PFSK-1 (cell line): ENCODE measurements around the gene RNF207.

ENCODE experiments used
- FOXP2 ChIP-seq: optimal IDR thresholded peaks from 2 replicates; pipeline ENCODE3; 2011; ENCODE audit warnings: borderline replicate concordance, control low read depth, inconsistent platforms; ENCODE audit not compliant: insufficient read depth; ENCODE audit errors: extremely low read length, extremely low read depth
- POLR2AphosphoS5 ChIP-seq: IDR thresholded peaks from 2 replicates; pipeline ENCODE4 v1.6.1; 2012; ENCODE audit warnings: low read depth, mild to moderate bottlenecking, control low read depth, low read length, moderate library complexity
- REST ChIP-seq, 2 experiments: IDR thresholded peaks; 2 replicates each; pipeline versions ENCODE4 v1.6.1 to v1.8.0; 2011 to 2012; ENCODE audit warnings: low read depth in 2 of 2, low read length in 2 of 2, control low read depth in 1 of 2, inconsistent platforms in 1 of 2, mild to moderate bottlenecking in 1 of 2, moderate library complexity in 1 of 2; ENCODE audit not compliant: insufficient read depth in 1 of 2
- SIN3A ChIP-seq: IDR thresholded peaks from 2 replicates; pipeline ENCODE4 v1.6.1; 2012; ENCODE audit warnings: mild to moderate bottlenecking, low read length, moderate library complexity, borderline replicate concordance; ENCODE audit not compliant: insufficient read depth
- TAF1 ChIP-seq: IDR thresholded peaks from 2 replicates; pipeline ENCODE4 v1.6.1; 2012; ENCODE audit warnings: low read length, control low read depth, borderline replicate concordance; ENCODE audit not compliant: insufficient read depth

RNF207 gene

DNA sequence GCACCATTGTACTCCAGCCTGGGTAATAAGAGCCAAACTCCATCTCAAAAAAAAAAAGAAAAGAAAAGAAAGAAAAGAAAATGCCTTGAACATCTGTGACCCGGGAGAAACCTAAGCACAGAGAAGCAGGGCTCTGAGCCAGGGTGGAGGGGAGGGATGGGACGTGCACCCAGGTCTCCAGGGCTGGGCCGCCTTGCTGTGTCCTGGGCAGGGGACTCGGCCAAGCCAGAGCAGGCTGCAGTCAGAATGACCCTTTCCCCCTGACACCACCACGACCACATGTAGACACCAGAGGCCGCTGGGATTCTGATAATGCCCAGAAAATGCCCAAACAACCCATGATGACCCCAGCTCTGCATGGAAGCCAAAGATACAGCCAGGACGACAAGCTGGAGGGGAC is 43.6 kb upstream of the RNF207 start:
- no peak for TF ChIP-seq POLR2AphosphoS5
- TF ChIP-seq TAF1: no peak
- TF ChIP-seq FOXP2: no peak
- TF ChIP-seq REST (IDR thresholded peaks at IDR 0.05; ENCODE audit: insufficient read depth in 1 of 2, low read depth in 2 of 2, low read length in 2 of 2): no peak
- no peak for TF ChIP-seq SIN3A

DNA sequence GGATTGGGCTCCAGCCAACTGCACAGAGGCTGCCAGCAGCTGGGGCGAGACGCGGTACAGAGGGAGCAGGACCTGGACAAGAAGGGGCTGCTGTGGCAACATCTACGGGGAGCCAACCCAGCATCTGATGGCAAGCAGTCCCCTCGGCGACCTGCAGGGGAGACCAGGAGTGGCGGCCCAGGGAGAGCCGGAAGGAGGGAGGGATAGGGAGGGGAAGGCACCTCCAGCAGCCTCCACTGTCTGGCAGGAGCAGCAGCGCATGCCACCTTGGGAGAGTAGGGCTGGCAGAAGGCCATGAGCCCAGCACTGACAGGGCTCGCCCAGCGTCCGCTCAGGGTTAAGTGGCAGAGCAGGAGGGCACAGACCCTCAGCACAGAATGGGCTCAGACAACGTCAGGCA is 43.1 kb upstream of the RNF207 start:
- no peak for TF ChIP-seq POLR2AphosphoS5
- no peak for TF ChIP-seq REST (IDR thresholded peaks at IDR 0.05; ENCODE audit: insufficient read depth in 1 of 2, low read depth in 2 of 2, low read length in 2 of 2)
- no peak for TF ChIP-seq TAF1
- TF ChIP-seq SIN3A: no peak
- TF ChIP-seq FOXP2: no peak

GRCh38 chr1:6163191-6163972 is 42.5 kb upstream of the RNF207 start:
- TF ChIP-seq REST (IDR thresholded peaks at IDR 0.05; ENCODE audit: insufficient read depth in 1 of 2, low read depth in 2 of 2, low read length in 2 of 2): no peak
- no peak for TF ChIP-seq FOXP2
- no peak for TF ChIP-seq POLR2AphosphoS5
- no peak for TF ChIP-seq TAF1

DNA sequence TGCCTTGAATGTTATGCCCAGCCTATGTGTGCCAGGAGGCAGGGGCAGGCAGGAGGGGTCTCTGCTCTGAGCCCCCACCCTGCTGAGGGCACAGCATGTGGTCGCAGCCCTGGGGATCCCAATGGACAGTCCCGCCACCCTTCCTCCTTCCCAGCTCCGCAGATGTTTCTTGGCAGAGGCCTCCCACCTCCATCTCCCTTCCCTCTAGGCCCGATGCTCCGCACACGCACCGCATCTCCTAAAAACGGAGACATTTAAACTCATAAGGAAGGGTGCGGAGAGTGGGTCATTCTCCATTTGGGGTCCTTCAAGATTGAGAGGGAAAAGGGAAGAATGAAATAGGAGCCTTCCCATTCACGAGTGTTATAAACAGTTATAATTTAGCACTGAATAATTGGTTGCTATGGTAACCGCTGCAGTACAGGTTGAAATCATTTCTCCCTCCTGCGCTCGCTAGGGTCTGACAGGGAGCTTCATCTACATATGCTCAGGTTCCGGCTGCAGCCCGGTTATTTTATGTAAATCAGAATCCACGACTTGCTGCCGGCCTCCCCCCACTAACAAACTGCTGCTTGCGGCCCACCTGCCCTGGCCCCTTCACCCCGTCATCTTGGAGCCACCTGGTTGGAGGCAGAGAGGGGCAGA is 41.8 kb upstream of the RNF207 start:
- TF ChIP-seq FOXP2 (no peak), TAF1 (no peak), REST (IDR thresholded peaks at IDR 0.05; ENCODE audit: insufficient read depth in 1 of 2, low read depth in 2 of 2, low read length in 2 of 2) (no peak), SIN3A (no peak), POLR2AphosphoS5 (no peak)
